ES-I3 (cell line): ENCODE data around the gene FILIP1L.
A peak's percentile ranks its signal among the peaks of the same experiment; 100 is the strongest.

ENCODE experiments used
- H3K36me3 ChIP-seq: 2 replicates; pipeline ENCODE4 v1.6.1; 2013; ENCODE audit warnings: mild to moderate bottlenecking, low read length, control low read depth, moderate library complexity; ENCODE audit not compliant: insufficient read depth
- H3K4me1 ChIP-seq: 2 replicates; pipeline ENCODE4 v1.6.1; 2013; ENCODE audit warnings: mild to moderate bottlenecking, control low read depth, low read length; ENCODE audit not compliant: insufficient read depth
- H3K9ac ChIP-seq: 2 replicates; pipeline ENCODE4 v1.6.1; 2013; ENCODE audit warnings: low read depth, mild to moderate bottlenecking, low read length, moderate library complexity
- H3K9me3 ChIP-seq: 2 replicates; pipeline ENCODE4 v1.6.1; 2013; ENCODE audit warnings: mild to moderate bottlenecking, low read length, moderate library complexity; ENCODE audit not compliant: control insufficient read depth, insufficient read depth

FILIP1L gene

DNA sequence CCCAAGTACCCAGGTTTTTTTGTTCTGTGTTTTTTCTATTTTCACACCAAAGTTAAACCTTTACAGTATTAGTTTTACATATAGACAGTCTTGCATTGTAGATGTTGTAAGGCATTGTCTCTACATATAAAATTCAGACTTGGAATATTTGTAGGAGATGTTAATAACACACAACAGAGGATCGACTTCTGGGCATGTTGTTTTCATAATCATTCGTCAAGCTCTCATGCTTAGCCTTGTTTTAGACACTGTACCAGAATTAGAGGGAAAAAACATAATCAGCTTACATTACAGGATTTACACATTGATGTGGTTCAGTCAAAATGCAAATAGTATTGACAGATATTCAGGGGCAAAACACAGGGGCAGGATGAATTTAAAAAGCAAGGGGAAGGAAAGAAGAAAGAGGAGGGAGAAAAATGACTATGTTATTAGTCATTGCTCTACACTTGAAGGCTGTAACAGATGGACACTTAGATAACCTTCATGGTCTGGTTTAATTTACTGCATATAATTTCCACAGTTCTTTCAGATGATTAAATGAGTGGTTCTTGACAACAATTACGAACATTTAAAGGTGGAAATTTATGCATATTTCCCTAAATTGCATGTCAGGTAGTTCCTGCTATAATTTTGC is 289.2 kb downstream of the FILIP1L start:
- Histone ChIP-seq H3K36me3 (no peaks in the 10 kb centered on the region), H3K9ac (no peak overlapping the region), H3K9me3 (no peaks in the 10 kb centered on the region), H3K4me1 (peaks cover 6% of the 10 kb centered on the region)

DNA sequence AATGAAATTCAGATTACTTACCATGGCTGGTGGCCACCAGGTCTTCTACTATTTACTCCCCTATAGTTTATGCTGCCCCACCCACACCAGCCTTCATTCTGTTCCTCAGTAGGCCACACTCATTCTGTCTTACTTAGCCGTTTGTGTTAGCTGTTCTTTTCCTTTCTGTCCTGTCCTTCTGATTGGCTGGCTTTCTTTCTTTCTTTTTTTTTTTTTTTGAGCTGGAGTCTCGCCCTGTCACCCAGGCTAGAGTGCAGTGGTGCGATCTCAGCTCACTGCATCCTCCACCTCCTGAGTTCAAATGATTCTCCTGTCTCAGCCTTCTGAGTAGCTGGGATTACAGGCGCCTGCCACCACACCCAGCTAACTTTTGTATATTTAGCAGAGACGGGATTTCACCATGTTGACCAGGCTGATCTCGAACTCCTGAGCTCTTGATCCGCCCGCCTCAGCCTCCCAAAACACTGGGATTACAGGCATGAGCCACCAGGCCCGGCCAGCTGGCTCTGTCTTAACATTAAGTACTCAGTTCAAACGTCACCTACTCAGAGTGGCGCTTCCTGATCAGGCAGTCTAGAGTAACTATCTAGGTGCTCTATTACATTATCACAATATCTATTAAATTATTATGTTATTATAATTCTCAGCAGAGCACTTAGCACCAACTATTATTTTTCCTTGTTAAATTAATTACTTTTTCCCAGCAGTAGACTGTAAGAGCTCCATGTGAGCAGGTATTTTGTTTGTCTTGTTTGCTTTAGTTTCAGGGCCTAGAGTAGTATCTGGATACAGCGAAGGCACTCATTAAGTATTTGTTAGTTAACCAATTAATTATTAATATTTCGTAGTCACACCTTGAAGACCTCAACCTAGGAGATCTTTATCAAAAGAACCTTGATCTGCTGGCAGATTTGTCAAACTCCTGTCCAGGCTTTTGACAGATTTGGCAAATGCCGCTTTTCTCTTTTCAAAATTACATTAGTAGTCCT is 290.3 kb downstream of the FILIP1L start:
- Histone ChIP-seq H3K4me1 (peaks cover 6% of the 10 kb centered on the region), H3K36me3 (no peaks in the 10 kb centered on the region), H3K9me3 (no peaks in the 10 kb centered on the region), H3K9ac (no peak overlapping the region)

DNA sequence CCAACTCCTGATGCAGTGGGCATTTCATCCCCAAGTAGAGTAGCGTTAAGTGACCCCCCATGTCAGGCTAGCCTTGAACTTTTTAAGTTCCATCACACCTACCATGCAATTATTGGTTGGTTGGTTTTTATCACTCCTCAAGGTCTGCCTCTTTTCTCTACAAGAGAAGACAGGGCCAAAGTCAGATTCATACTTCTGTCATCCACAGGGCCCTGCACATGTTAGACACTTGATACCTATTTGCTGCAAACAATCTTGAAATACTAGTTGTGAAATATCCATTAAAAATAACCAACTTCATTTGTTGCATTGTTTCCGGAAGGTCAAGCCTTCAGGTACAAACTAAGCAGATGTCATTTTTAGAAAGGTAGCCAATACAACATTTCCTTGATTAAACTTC is 295.5 kb downstream of the FILIP1L start:
- Histone ChIP-seq H3K4me1 (no peaks in the 10 kb centered on the region), H3K9ac (peak overlapping the region; percentile 94; the same call in 1 of the 2 replicates), H3K9me3 (no peaks in the 10 kb centered on the region), H3K36me3 (no peaks in the 10 kb centered on the region; the same call in 1 of the 2 replicates)

DNA sequence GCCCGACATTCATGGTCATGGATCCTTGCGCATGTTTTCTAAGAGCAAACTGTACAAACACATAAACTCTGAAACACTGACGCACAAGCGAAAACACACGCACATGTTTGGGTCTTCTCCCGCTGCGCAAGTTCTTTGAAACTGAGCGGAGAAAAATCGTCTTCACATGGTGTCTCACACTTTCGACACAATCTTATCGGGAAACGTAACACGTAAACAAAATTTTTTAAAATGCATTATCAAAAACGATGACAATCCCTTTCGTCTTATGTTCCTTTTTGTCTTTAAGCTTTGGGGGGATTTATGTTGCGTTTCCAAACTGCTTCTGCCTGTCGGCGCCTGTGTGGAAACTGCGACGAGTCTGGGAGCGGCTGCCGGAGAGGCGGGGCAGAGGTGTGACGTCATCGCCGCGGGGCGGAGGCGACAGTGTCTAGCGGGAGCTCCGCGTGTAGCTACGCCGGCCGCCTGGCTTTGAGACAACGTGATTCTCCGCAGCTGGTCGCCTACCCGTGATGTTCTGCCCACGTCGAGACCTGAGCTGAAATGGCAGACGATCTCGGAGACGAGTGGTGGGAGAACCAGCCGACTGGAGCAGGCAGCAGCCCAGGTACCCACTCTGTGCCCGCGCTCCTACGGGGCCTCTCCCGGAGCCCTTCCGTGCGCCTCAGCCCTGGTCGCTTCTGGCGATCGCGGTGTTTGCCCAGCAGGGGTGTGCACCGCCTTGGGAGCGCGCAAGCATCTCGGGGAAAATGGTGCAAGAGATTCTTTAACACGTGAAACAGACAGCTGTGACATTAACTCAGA is 296.7 kb downstream of the FILIP1L start, which contains the start of gene CMSS1:
CMSS1 (plus strand) TSS at position 426 of the 804 bp plus-strand sequence.
- Histone ChIP-seq H3K9ac (peak within 1 kb of the TSS; percentile 94), H3K4me1 (no peaks in the 10 kb centered on the region), H3K9me3 (no peaks in the 10 kb centered on the region), H3K36me3 (no peaks in the 10 kb centered on the region; the same call in 1 of the 2 replicates)

DNA sequence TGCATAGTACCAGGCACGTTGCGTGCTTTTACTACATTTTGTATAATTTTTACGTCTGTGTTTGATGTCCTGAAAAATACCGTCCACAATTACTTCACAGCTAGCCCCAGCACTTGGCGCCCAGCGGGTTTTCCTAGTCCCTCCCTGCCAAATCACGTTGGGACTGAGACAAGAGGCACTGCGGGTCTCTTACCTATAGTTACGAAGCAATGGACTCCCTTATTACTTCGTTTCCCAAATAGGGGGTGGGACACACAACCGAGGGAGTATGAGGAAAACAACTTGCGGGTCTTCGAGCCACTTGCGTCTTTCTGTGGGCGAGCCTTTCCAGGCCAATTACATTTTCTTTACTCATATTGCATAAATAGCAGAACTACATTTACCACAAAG is 297.3 kb downstream of the FILIP1L start:
- Histone ChIP-seq H3K4me1 (no peaks in the 10 kb centered on the region), H3K9ac (peak overlapping the region; percentile 94), H3K9me3 (no peaks in the 10 kb centered on the region), H3K36me3 (no peaks in the 10 kb centered on the region; the same call in 1 of the 2 replicates)

DNA sequence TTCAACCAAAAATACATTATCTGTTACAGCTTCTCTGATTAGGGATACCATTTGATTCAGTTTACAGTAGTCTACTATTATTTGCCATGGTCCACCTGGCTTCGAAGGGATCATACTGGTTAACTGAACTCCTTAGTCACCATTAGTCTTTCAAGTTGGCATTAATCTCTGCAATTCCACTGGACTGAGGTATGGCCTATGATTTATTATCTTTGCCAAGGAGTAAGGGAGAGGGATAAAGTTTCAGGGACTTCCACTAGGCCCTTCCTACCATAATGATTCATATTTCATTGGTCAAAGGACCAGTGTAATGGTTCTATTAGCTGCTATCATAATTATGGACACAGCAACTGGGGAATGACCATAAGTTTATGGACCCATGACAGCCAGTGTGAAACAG is 303.9 kb downstream of the FILIP1L start:
- Histone ChIP-seq H3K36me3 (no peaks in the 10 kb centered on the region; the same call in 1 of the 2 replicates), H3K9ac (no peak overlapping the region), H3K4me1 (no peaks in the 10 kb centered on the region), H3K9me3 (peaks cover 6% of the 10 kb centered on the region; the same call in 1 of the 2 replicates)

DNA sequence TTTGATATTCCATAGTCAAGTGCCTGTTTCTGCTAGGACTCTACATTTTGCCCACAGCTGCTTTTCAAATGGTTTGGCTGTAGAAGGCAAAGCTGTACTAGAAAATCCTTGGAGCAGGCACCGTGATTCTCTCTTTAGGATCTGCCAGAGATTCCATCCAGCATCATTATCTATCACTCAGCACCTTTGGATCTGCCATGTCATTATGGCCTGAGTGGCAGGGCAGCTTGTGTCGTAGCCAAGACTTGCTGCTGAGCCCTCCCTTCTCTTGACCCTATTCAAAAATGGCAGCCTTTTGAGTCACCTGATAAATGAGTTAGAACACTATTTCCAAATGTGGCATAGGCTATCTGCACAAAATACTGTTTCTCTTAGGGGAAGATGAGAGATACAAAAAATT is 304.7 kb downstream of the FILIP1L start:
- Histone ChIP-seq H3K9me3 (peaks cover 12% of the 10 kb centered on the region), H3K4me1 (no peaks in the 10 kb centered on the region), H3K36me3 (no peaks in the 10 kb centered on the region), H3K9ac (no peak overlapping the region)

DNA sequence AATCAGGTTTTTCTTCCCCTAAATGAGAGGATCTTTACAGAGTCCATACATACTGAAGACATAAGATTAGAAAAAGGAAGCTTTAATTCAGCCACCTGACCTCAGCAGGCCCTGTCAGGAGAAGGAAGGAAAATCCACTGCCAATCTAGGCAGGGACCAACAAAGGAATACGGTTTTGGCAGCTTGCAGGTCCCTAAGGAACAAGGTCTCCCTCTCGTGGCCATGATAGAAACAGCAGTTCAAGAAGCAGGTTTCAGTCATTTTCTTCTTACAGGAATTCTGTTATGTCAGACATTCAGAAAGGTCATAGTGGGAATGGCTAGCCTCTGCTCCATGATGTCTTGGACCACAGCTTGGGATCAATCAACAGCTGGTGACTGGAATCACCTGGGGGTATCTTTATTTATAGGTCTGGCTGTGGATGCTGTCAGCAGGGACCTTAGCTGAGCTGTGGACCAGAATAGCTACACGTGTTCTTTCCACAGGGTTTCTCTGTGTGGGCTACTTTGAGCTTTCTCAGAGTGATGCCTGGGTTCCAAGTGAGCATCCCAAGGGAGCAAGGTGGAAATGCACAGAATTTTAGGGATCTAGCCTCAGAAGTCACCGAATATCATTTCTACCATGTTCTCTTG is 306.0 kb downstream of the FILIP1L start:
- Histone ChIP-seq H3K4me1 (no peaks in the 10 kb centered on the region), H3K36me3 (no peaks in the 10 kb centered on the region), H3K9ac (no peak overlapping the region), H3K9me3 (peaks cover 15% of the 10 kb centered on the region)

DNA sequence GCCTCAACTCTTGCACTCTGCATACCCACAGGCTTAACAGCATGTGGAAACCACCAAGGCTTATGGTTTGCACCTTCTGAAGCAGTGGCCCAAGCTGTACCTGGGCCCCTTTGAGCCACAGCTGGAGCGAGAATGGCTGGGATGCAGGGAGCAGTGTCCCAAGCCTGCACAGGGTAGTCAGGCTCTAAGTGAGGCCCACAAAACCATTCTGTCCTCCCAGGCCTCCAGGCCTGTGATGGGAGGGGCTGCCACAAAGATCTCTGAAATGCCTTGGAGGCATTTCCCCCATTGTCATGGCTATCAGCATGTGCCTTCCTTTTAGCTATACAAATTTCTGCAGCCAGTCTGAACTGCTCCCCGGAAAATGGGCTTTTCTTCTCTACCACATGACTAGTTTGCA is 309.1 kb downstream of the FILIP1L start:
- Histone ChIP-seq H3K4me1 (no peaks in the 10 kb centered on the region), H3K9ac (no peak overlapping the region), H3K9me3 (peaks cover 15% of the 10 kb centered on the region), H3K36me3 (no peaks in the 10 kb centered on the region)

DNA sequence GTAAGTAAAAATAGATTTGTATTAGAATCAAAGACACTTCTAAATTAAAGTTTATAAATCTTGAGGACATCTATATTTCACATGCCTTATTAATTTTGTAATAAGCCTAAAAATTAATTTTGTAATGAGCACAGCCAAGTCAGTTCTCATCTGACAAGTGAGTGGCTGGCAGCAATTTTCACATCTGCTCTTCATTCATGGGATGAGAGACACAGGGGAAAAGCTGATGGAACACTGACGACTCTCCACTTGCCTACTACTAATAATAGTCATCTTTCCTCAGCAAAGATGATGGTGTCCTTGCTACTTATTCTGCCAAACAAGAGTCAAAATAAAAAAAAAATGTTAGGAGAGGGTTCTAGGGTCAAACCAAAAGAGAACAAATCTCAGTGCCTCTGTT is 311.0 kb downstream of the FILIP1L start:
- H3K9ac ChIP-seq = no peak overlapping the region
- H3K4me1 ChIP-seq = no peaks in the 10 kb centered on the region
- H3K36me3 ChIP-seq = no peaks in the 10 kb centered on the region
- H3K9me3 ChIP-seq = peaks cover 15% of the 10 kb centered on the region

DNA sequence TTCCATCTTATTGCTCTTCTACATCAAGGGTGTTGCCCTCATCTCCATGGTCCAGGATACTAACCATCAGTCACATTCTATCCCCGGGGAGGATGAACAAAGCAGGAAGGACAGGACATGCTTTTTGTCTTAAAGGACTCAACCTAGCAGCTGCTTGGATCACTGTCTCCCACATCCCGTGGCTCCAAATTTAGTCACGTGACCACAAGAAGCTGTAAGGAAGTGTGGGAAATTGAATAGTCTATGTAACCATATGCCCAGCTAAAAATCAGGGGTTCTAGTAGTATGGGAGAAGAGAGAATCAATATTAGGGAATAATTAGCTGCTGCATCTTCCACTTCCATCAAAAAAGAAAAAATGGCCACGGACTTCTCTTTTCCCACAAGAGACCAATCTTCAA is 314.9 kb downstream of the FILIP1L start:
- no peak overlapping the region for H3K9ac ChIP-seq
- H3K4me1 ChIP-seq = no peaks in the 10 kb centered on the region
- H3K36me3 ChIP-seq = no peaks in the 10 kb centered on the region
- H3K9me3 ChIP-seq = peaks cover 2% of the 10 kb centered on the region; the same call in 1 of the 2 replicates

DNA sequence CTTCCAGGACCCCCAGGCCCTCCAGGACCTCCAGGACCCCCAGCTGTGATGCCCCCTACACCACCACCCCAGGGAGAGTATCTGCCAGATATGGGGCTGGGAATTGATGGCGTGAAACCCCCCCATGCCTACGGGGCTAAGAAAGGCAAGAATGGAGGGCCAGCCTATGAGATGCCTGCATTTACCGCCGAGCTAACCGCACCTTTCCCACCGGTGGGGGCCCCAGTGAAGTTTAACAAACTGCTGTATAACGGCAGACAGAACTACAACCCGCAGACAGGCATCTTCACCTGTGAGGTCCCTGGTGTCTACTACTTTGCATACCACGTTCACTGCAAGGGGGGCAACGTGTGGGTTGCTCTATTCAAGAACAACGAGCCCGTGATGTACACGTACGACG is 318.7 kb downstream of the FILIP1L start:
- Histone ChIP-seq H3K9ac (no peak overlapping the region), H3K36me3 (no peaks in the 10 kb centered on the region), H3K4me1 (no peaks in the 10 kb centered on the region), H3K9me3 (no peaks in the 10 kb centered on the region)

DNA sequence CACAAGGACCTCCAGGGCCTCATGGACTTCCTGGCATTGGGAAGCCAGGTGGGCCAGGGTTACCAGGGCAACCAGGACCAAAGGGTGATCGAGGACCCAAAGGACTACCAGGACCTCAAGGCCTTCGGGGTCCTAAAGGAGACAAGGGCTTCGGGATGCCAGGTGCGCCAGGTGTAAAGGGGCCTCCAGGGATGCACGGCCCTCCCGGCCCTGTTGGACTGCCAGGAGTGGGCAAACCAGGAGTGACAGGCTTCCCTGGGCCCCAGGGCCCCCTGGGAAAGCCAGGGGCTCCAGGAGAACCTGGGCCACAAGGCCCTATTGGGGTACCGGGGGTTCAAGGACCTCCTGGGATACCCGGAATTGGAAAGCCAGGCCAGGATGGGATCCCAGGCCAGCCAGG is 319.8 kb downstream of the FILIP1L start:
- no peaks in the 10 kb centered on the region for H3K36me3 ChIP-seq
- H3K4me1 ChIP-seq = no peaks in the 10 kb centered on the region
- no peaks in the 10 kb centered on the region for H3K9me3 ChIP-seq
- no peak overlapping the region for H3K9ac ChIP-seq
